GM23338 (cell line): ENCODE measurements around the gene NTRK3. TPM values are rescaled to one million over a fixed set of nuclear protein-coding genes. Genes with fewer than 3 reads are reported as not detected.

Source experiments
- ATAC-seq: fragments of 200-7000 bp; cut with Tn5 transposase; 3 replicates; pipeline ENCODE4 v1.9.1; 2020
- DNase-seq: peaks from one replicate; pipeline ENCODE4 v3.0.0-alpha.2; 2015; ENCODE audit warnings: low spot score
- H2AFZ ChIP-seq: fragments of 200-600 bp; sonication (generic); 2 replicates; pipeline ENCODE4 v1.8.0; 2016; ENCODE audit warnings: antibody characterized with exemption, mild to moderate bottlenecking, moderate library complexity
- H3F3A ChIP-seq: fragments of 200-600 bp; sonication (generic); replicated peaks from 2 replicates; pipeline ENCODE4 v1.8.0; 2017; ENCODE audit warnings: antibody characterized with exemption, mixed run types, low read depth
- H3K27ac ChIP-seq: fragments of 200-600 bp; sonication (generic); 2 replicates; pipeline ENCODE4 v1.6.1; 2016; ENCODE audit warnings: low read depth
- H3K27me3 ChIP-seq: fragments of 200-600 bp; sonication (generic); 2 replicates; pipeline ENCODE4 v1.8.0; 2016; ENCODE audit warnings: mild to moderate bottlenecking, mixed run types, moderate library complexity; ENCODE audit not compliant: insufficient read depth
- H3K36me3 ChIP-seq: fragments of 200-600 bp; sonication (generic); 2 replicates; pipeline ENCODE4 v1.8.0; 2016; ENCODE audit warnings: mild to moderate bottlenecking; ENCODE audit not compliant: insufficient read depth
- H3K4me1 ChIP-seq: fragments of 200-600 bp; sonication (generic); 2 replicates; pipeline ENCODE4 v1.8.0; 2016; ENCODE audit warnings: mild to moderate bottlenecking, moderate library complexity; ENCODE audit not compliant: insufficient read depth
- H3K4me2 ChIP-seq: fragments of 200-600 bp; sonication (generic); 2 replicates; pipeline ENCODE4 v1.7.1; 2017; ENCODE audit warnings: mixed run types
- H3K4me3 ChIP-seq: fragments of 200-600 bp; sonication (generic); 2 replicates; pipeline ENCODE4 v1.6.1; 2016; ENCODE audit warnings: mixed run types
- H3K79me2 ChIP-seq: fragments of 200-600 bp; sonication (generic); replicated peaks from 2 replicates; pipeline ENCODE4 v1.8.0; 2017; ENCODE audit warnings: mild to moderate bottlenecking; ENCODE audit not compliant: insufficient read depth
- H3K9me2 ChIP-seq: fragments of 200-600 bp; sonication (generic); 2 replicates; pipeline ENCODE4 v1.8.0; 2017; ENCODE audit not compliant: insufficient read depth
- H4K20me1 ChIP-seq: fragments of 200-600 bp; sonication (generic); replicated peaks from 2 replicates; pipeline ENCODE4 v1.8.0; 2017; ENCODE audit warnings: mild to moderate bottlenecking; ENCODE audit not compliant: insufficient read depth
- H3K27ac Mint-ChIP-seq: 2 replicates; pipeline ENCODE4 v1.8.0; 2020; ENCODE audit warnings: inconsistent platforms, mild to moderate bottlenecking, moderate library complexity, mixed read lengths
- H3K27me3 Mint-ChIP-seq: 3 replicates; pipeline ENCODE4 v1.8.0; 2022; ENCODE audit warnings: low read depth, mild to moderate bottlenecking, moderate library complexity, mixed read lengths, inconsistent platforms; ENCODE audit not compliant: insufficient read depth, poor library complexity
- H3K36me3 Mint-ChIP-seq: 3 replicates; pipeline ENCODE4 v1.8.0; 2021; ENCODE audit warnings: low read depth, mild to moderate bottlenecking, inconsistent platforms, moderate library complexity, mixed read lengths
- H3K4me1 Mint-ChIP-seq: 3 replicates; pipeline ENCODE4 v1.8.0; 2020; ENCODE audit warnings: mild to moderate bottlenecking, inconsistent platforms, mixed read lengths
- H3K4me3 Mint-ChIP-seq: 3 replicates; pipeline ENCODE4 v1.8.0; 2021; ENCODE audit warnings: moderate library complexity, mild to moderate bottlenecking, inconsistent platforms, mixed read lengths
- H3K9me3 Mint-ChIP-seq: 3 replicates; pipeline ENCODE4 v1.8.0; 2020; ENCODE audit warnings: moderate library complexity, mild to moderate bottlenecking, inconsistent platforms, mixed read lengths
- CREB1 ChIP-seq: fragments of 250-450 bp; sonication (Bioruptor Pico); IDR thresholded peaks from 2 replicates; pipeline ENCODE4 v1.5.0; 2020; ENCODE audit warnings: low read depth, mild to moderate bottlenecking, moderate library complexity
- ETS1 ChIP-seq: IDR thresholded peaks from 2 replicates; pipeline ENCODE4 v1.6.1; 2016; ENCODE audit warnings: antibody characterized with exemption
- EZH2 ChIP-seq: fragments of 200-600 bp; sonication (generic); IDR thresholded peaks from one replicate; pipeline ENCODE4 v1.8.0; 2017; ENCODE audit warnings: antibody characterized with exemption, mild to moderate bottlenecking, low read depth; ENCODE audit not compliant: unreplicated experiment
- EZH2phosphoT487 ChIP-seq: fragments of 200-600 bp; sonication (generic); IDR thresholded peaks from one replicate; pipeline ENCODE4 v1.8.1; 2018; ENCODE audit warnings: antibody characterized with exemption; ENCODE audit not compliant: unreplicated experiment
- JUNB ChIP-seq: IDR thresholded peaks from one replicate; pipeline ENCODE4 v1.6.1; 2016; ENCODE audit warnings: antibody characterized with exemption; ENCODE audit not compliant: unreplicated experiment
- NANOG ChIP-seq: IDR thresholded peaks from 2 replicates; pipeline ENCODE4 v1.6.1; 2016; ENCODE audit warnings: antibody characterized with exemption, borderline replicate concordance
- POLR2AphosphoS5 ChIP-seq: IDR thresholded peaks from 2 replicates; pipeline ENCODE4 v1.6.1; 2016; ENCODE audit warnings: antibody characterized with exemption, low read depth
- STAT1 ChIP-seq: IDR thresholded peaks from one replicate; pipeline ENCODE4 v1.6.1; 2016; ENCODE audit warnings: antibody characterized with exemption; ENCODE audit not compliant: unreplicated experiment
- ZNF114 ChIP-seq: fragments of 250-450 bp; sonication (Bioruptor Pico); IDR thresholded peaks from 2 replicates; pipeline ENCODE4 v1.5.0; 2020; ENCODE audit warnings: mild to moderate bottlenecking, moderate library complexity
- ZNF331 ChIP-seq: fragments of 250-450 bp; sonication (Bioruptor Pico); IDR thresholded peaks from 2 replicates; pipeline ENCODE4 v1.5.0; 2020; ENCODE audit warnings: low read depth, mild to moderate bottlenecking, moderate library complexity
- polyA plus RNA-seq: library from polyadenylated mRNA; unstranded; fragments of >200 nt; fragmentation: Nextera tagmentation; extraction: Ambion mirVana; gene quantifications from 2 replicates; pipeline ENCODE4 v1.2.1, GENCODE V29; 2016
- total RNA-seq: library from RNA; depleted of rRNA; stranded (reverse); fragments of >200 nt; shearing (Covaris generic); gene quantifications from 2 replicates; pipeline ENCODE4 v1.2.3, GENCODE V29; 2014
- TF ChIP-seq, protein P1 (sequence below), 2 experiments: fragments of 200-600 bp in 1 of 2; sonication (generic) in 1 of 2; conservative IDR thresholded peaks; 2 replicates each; pipeline versions ENCODE4 v1.5.1 to v1.6.1; 2016 to 2017; ENCODE audit warnings: antibody characterized with exemption in 2 of 2, low read depth in 2 of 2, mild to moderate bottlenecking in 2 of 2, moderate library complexity in 1 of 2
- TF ChIP-seq, protein P2 (sequence below): fragments of 250-450 bp; sonication (Bioruptor Pico); IDR thresholded peaks from 2 replicates; pipeline ENCODE4 v1.5.0; 2020; ENCODE audit warnings: mild to moderate bottlenecking, moderate library complexity
- TF ChIP-seq, protein P3 (sequence below): IDR thresholded peaks from one replicate; pipeline ENCODE4 v1.6.1; 2018; ENCODE audit warnings: antibody characterized with exemption; ENCODE audit not compliant: unreplicated experiment

Gene NTRK3
- total and polyA plus RNA-seq, 2 experiments from 2014 or later: 3.1 to 5.3 TPM

DNA sequence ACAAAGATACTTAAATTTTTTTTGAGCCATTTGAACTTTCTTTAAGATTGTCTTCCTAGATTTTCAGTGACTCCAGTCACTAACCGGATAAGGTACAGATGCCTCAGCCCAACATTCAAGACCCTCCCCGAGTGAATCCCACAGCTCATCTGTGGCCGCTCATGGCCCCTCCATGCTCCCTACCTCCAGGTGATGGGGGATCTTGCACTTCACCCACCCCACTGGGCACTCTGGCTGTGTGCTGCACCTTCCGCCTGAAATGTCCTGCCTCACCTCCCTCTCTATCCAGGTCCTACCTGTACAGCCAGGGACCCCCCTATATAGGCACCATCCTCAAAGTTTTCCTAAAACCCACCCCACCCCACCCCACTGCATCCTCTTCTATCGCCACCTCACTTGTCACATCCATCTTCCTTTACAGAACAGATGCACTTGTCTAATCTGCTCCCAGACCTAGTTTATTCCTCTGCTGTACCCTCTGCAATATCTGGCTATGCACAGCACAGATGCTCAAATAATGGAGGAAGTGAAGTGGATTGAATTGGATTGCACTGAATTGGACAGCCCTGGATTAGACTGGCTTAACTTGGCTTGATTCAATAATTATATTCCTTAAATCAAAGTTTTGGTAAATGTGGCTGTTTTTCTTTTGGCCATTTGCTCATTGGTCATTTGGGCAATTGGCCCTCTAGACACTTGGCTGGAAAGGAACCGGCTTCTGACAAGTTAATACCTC is 24.5 kb downstream of the NTRK3 start:
- Histone ChIP-seq H3K4me1 (peaks cover 5% of the 10 kb centered on the region; the same call in 1 of the 2 replicates), H3K27ac (no peak overlapping the region), H3K36me3 (no peaks in the 10 kb centered on the region), H3K27me3 (no peaks in the 10 kb centered on the region), H3K4me3 (no peak overlapping the region), H3K9me2 (peaks cover 22% of the 10 kb centered on the region), H2AFZ (no peak overlapping the region), H3K79me2 (no peaks in the 10 kb centered on the region), H3K4me2 (no peak overlapping the region), H4K20me1 (no peaks in the 10 kb centered on the region), H3F3A (no peaks in the 10 kb centered on the region)
- ATAC-seq: no peak
- H3K9me3 Mint-ChIP-seq: no peaks in the 10 kb centered on the region; the same call in 2 of the 3 replicates
- TF ChIP-seq, protein P1, sequence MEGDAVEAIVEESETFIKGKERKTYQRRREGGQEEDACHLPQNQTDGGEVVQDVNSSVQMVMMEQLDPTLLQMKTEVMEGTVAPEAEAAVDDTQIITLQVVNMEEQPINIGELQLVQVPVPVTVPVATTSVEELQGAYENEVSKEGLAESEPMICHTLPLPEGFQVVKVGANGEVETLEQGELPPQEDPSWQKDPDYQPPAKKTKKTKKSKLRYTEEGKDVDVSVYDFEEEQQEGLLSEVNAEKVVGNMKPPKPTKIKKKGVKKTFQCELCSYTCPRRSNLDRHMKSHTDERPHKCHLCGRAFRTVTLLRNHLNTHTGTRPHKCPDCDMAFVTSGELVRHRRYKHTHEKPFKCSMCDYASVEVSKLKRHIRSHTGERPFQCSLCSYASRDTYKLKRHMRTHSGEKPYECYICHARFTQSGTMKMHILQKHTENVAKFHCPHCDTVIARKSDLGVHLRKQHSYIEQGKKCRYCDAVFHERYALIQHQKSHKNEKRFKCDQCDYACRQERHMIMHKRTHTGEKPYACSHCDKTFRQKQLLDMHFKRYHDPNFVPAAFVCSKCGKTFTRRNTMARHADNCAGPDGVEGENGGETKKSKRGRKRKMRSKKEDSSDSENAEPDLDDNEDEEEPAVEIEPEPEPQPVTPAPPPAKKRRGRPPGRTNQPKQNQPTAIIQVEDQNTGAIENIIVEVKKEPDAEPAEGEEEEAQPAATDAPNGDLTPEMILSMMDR (conservative IDR thresholded peaks at IDR 0.05; ENCODE audit: low read depth in 2 of 2): no peak
- TF ChIP-seq NANOG: no peak
- no peak for TF ChIP-seq STAT1
- TF ChIP-seq JUNB: no peak
- TF ChIP-seq, protein P2, sequence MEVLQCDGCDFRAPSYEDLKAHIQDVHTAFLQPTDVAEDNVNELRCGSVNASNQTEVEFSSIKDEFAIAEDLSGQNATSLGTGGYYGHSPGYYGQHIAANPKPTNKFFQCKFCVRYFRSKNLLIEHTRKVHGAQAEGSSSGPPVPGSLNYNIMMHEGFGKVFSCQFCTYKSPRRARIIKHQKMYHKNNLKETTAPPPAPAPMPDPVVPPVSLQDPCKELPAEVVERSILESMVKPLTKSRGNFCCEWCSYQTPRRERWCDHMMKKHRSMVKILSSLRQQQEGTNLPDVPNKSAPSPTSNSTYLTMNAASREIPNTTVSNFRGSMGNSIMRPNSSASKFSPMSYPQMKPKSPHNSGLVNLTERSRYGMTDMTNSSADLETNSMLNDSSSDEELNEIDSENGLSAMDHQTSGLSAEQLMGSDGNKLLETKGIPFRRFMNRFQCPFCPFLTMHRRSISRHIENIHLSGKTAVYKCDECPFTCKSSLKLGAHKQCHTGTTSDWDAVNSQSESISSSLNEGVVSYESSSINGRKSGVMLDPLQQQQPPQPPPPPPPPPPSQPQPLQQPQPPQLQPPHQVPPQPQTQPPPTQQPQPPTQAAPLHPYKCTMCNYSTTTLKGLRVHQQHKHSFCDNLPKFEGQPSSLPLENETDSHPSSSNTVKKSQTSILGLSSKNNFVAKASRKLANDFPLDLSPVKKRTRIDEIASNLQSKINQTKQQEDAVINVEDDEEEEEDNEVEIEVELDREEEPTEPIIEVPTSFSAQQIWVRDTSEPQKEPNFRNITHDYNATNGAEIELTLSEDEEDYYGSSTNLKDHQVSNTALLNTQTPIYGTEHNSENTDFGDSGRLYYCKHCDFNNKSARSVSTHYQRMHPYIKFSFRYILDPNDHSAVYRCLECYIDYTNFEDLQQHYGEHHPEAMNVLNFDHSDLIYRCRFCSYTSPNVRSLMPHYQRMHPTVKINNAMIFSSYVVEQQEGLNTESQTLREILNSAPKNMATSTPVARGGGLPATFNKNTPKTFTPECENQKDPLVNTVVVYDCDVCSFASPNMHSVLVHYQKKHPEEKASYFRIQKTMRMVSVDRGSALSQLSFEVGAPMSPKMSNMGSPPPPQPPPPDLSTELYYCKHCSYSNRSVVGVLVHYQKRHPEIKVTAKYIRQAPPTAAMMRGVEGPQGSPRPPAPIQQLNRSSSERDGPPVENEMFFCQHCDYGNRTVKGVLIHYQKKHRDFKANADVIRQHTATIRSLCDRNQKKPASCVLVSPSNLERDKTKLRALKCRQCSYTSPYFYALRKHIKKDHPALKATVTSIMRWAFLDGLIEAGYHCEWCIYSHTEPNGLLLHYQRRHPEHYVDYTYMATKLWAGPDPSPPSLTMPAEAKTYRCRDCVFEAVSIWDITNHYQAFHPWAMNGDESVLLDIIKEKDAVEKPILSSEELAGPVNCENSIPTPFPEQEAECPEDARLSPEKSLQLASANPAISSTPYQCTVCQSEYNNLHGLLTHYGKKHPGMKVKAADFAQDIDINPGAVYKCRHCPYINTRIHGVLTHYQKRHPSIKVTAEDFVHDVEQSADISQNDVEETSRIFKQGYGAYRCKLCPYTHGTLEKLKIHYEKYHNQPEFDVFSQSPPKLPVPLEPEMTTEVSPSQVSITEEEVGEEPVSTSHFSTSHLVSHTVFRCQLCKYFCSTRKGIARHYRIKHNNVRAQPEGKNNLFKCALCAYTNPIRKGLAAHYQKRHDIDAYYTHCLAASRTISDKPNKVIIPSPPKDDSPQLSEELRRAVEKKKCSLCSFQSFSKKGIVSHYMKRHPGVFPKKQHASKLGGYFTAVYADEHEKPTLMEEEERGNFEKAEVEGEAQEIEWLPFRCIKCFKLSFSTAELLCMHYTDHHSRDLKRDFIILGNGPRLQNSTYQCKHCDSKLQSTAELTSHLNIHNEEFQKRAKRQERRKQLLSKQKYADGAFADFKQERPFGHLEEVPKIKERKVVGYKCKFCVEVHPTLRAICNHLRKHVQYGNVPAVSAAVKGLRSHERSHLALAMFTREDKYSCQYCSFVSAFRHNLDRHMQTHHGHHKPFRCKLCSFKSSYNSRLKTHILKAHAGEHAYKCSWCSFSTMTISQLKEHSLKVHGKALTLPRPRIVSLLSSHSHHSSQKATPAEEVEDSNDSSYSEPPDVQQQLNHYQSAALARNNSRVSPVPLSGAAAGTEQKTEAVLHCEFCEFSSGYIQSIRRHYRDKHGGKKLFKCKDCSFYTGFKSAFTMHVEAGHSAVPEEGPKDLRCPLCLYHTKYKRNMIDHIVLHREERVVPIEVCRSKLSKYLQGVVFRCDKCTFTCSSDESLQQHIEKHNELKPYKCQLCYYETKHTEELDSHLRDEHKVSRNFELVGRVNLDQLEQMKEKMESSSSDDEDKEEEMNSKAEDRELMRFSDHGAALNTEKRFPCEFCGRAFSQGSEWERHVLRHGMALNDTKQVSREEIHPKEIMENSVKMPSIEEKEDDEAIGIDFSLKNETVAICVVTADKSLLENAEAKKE (CRISPR knock-in tag): no peak
- no peak for TF ChIP-seq ZNF331 (CRISPR knock-in tag)
- no peak for TF ChIP-seq EZH2
- TF ChIP-seq ETS1: no peak
- no peak for TF ChIP-seq CREB1 (CRISPR knock-in tag)
- TF ChIP-seq, protein P3, sequence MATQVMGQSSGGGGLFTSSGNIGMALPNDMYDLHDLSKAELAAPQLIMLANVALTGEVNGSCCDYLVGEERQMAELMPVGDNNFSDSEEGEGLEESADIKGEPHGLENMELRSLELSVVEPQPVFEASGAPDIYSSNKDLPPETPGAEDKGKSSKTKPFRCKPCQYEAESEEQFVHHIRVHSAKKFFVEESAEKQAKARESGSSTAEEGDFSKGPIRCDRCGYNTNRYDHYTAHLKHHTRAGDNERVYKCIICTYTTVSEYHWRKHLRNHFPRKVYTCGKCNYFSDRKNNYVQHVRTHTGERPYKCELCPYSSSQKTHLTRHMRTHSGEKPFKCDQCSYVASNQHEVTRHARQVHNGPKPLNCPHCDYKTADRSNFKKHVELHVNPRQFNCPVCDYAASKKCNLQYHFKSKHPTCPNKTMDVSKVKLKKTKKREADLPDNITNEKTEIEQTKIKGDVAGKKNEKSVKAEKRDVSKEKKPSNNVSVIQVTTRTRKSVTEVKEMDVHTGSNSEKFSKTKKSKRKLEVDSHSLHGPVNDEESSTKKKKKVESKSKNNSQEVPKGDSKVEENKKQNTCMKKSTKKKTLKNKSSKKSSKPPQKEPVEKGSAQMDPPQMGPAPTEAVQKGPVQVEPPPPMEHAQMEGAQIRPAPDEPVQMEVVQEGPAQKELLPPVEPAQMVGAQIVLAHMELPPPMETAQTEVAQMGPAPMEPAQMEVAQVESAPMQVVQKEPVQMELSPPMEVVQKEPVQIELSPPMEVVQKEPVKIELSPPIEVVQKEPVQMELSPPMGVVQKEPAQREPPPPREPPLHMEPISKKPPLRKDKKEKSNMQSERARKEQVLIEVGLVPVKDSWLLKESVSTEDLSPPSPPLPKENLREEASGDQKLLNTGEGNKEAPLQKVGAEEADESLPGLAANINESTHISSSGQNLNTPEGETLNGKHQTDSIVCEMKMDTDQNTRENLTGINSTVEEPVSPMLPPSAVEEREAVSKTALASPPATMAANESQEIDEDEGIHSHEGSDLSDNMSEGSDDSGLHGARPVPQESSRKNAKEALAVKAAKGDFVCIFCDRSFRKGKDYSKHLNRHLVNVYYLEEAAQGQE: no peak
- TF ChIP-seq EZH2phosphoT487: no peak
- no peak for TF ChIP-seq ZNF114 (CRISPR knock-in tag)
- TF ChIP-seq POLR2AphosphoS5: no peak
- H3K27me3 Mint-ChIP-seq: peaks cover 1% of the 10 kb centered on the region
- H3K4me1 Mint-ChIP-seq: peaks cover 18% of the 10 kb centered on the region
- no peak overlapping the region for H3K4me3 Mint-ChIP-seq
- no peak overlapping the region for H3K27ac Mint-ChIP-seq
- H3K36me3 Mint-ChIP-seq: no peaks in the 10 kb centered on the region
- DNase-seq: no peak
